ENCODE measurements around the gene DNAH12. TPM values are rescaled to one million over a fixed set of nuclear protein-coding genes. Genes with fewer than 3 reads are reported as not detected.

DNAH12 gene
- total and polyA plus RNA-seq, 2 of the 13 experiments (the other 11 are each of a cell fraction or from before 2014, with no cell fraction given) = 0.11 TPM

DNA sequence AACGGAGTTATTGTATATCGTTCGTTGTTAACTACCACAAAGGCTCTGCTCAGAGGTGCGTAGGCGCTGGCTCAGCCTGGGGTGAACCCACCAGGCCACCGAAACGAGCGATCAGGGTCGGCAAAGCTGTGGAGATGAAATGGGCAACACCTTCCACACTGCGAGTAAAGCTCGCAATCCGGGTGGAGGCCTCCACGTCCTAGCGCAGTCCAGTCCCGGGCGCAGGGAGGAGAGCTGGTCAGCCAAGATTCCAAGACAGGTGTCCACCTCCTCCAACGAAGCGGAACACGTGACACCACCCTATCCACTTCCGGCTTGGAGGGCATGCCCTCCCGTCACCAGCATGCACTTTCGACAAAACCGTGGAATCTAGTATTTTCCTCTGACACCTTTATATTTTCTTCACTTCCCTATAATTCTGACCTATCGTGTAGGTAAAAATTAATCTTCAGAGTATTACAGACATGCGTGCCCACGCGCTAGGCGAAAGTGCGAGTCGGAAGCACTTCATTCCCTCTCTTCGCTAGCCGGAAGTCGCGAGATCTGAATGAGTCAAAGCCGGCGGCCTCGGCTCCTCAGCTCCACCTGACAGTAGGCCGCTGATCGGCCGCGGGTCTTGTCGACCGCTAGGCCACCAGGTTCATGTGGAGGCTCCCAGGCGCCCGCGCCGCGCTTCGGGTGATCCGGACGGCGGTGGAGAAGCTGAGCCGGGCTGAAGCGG, 11.8 kb upstream of the DNAH12 start, which contains the start of gene PDE12 (continued):
- TF ChIP-seq CSRNP2 (CRISPR knock-in tag; conservative IDR thresholded peaks at IDR 0.05; ENCODE audit: low read depth) = no peak; the same call in 1 of the 2 replicates
- peak; percentile 96 for TF ChIP-seq MXD4 (CRISPR knock-in tag; IDR thresholded peaks at IDR 0.05)
- TF ChIP-seq RFX5 (IDR thresholded peaks at IDR 0.05; ENCODE audit: low read depth, low read length) = no peak
- no peak for TF ChIP-seq ZNF740 (CRISPR knock-in tag; IDR thresholded peaks at IDR 0.05)
- TF ChIP-seq, protein P1, sequence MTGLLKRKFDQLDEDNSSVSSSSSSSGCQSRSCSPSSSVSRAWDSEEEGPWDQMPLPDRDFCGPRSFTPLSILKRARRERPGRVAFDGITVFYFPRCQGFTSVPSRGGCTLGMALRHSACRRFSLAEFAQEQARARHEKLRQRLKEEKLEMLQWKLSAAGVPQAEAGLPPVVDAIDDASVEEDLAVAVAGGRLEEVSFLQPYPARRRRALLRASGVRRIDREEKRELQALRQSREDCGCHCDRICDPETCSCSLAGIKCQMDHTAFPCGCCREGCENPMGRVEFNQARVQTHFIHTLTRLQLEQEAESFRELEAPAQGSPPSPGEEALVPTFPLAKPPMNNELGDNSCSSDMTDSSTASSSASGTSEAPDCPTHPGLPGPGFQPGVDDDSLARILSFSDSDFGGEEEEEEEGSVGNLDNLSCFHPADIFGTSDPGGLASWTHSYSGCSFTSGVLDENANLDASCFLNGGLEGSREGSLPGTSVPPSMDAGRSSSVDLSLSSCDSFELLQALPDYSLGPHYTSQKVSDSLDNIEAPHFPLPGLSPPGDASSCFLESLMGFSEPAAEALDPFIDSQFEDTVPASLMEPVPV (CRISPR knock-in tag; IDR thresholded peaks at IDR 0.05) = peak; percentile 92; the same call in 1 of the 2 replicates
- TF ChIP-seq, protein P2, sequence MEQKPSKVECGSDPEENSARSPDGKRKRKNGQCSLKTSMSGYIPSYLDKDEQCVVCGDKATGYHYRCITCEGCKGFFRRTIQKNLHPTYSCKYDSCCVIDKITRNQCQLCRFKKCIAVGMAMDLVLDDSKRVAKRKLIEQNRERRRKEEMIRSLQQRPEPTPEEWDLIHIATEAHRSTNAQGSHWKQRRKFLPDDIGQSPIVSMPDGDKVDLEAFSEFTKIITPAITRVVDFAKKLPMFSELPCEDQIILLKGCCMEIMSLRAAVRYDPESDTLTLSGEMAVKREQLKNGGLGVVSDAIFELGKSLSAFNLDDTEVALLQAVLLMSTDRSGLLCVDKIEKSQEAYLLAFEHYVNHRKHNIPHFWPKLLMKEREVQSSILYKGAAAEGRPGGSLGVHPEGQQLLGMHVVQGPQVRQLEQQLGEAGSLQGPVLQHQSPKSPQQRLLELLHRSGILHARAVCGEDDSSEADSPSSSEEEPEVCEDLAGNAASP (CRISPR knock-in tag; IDR thresholded peaks at IDR 0.05; ENCODE audit: borderline replicate concordance) = peak; percentile 89
- TF ChIP-seq ZNF713 (CRISPR knock-in tag; IDR thresholded peaks at IDR 0.05) = peak; percentile 63; the same call in 1 of the 2 replicates
- TF ChIP-seq AFF4 (CRISPR knock-in tag; IDR thresholded peaks at IDR 0.05) = no peak
- TF ChIP-seq ZNF607 (CRISPR knock-in tag; IDR thresholded peaks at IDR 0.05; ENCODE audit: borderline replicate concordance) = peak; percentile 95
- TF ChIP-seq, protein P3, sequence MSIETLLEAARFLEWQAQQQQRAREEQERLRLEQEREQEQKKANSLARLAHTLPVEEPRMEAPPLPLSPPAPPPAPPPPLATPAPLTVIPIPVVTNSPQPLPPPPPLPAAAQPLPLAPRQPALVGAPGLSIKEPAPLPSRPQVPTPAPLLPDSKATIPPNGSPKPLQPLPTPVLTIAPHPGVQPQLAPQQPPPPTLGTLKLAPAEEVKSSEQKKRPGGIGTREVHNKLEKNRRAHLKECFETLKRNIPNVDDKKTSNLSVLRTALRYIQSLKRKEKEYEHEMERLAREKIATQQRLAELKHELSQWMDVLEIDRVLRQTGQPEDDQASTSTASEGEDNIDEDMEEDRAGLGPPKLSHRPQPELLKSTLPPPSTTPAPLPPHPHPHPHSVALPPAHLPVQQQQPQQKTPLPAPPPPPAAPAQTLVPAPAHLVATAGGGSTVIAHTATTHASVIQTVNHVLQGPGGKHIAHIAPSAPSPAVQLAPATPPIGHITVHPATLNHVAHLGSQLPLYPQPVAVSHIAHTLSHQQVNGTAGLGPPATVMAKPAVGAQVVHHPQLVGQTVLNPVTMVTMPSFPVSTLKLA (IDR thresholded peaks at IDR 0.05) = peak; percentile 83
- TF ChIP-seq, protein P4, sequence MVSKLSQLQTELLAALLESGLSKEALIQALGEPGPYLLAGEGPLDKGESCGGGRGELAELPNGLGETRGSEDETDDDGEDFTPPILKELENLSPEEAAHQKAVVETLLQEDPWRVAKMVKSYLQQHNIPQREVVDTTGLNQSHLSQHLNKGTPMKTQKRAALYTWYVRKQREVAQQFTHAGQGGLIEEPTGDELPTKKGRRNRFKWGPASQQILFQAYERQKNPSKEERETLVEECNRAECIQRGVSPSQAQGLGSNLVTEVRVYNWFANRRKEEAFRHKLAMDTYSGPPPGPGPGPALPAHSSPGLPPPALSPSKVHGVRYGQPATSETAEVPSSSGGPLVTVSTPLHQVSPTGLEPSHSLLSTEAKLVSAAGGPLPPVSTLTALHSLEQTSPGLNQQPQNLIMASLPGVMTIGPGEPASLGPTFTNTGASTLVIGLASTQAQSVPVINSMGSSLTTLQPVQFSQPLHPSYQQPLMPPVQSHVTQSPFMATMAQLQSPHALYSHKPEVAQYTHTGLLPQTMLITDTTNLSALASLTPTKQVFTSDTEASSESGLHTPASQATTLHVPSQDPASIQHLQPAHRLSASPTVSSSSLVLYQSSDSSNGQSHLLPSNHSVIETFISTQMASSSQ (IDR thresholded peaks at IDR 0.05; ENCODE audit: low read depth) = peak; percentile 42; the same call in 1 of the 2 replicates
- TF ChIP-seq, protein P4 (CRISPR knock-in tag; IDR thresholded peaks at IDR 0.05; ENCODE audit: borderline replicate concordance) = peak; percentile 77; the same call in 1 of the 2 replicates

Measured in HepG2 (cell line).